GM11168 (cell line): ENCODE results near the gene SRPK2.

Experiments used
- in situ Hi-C: fragments of 300-500 bp; cut with MboI; formaldehyde crosslinking; loops from one replicate; pipeline ENCODE4 v1.12.0; 2022; ENCODE audit warnings: low sequenced_read_pairs; ENCODE audit not compliant: unreplicated experiment

Gene SRPK2

GRCh38 chr7:105118612-105119600 is 269.8 kb downstream of the SRPK2 start:
- in situ Hi-C loops, result no loop called here

- in situ Hi-C loops, result no loop called here
Observed at GRCh38 chr7:105112440-105113418, 276.0 kb downstream of the SRPK2 start.

- in situ Hi-C loops, result no loop called here
Observed at GRCh38 chr7:105107458-105107857, 281.3 kb downstream of the SRPK2 start.

- in situ Hi-C loops, result no loop called here
Observed at GRCh38 chr7:105106473-105106872, 282.2 kb downstream of the SRPK2 start.

GRCh38 chr7:105105579-105105978 is 283.1 kb downstream of the SRPK2 start:
- in situ Hi-C loops, result no loop called here

GRCh38 chr7:105102557-105103352 is 286.0 kb downstream of the SRPK2 start:
- in situ Hi-C loops, result no loop called here

GRCh38 chr7:105101864-105102263 is 286.9 kb downstream of the SRPK2 start:
- in situ Hi-C loops, result no loop called here

- in situ Hi-C loops, result no loop called here
Observed at GRCh38 chr7:105098863-105099515, 289.7 kb downstream of the SRPK2 start.

- in situ Hi-C loops, result no loop called here
Observed at GRCh38 chr7:105097619-105098018, 291.1 kb downstream of the SRPK2 start.

- in situ Hi-C loops, result no loop called here
Observed at GRCh38 chr7:105096306-105096705, 292.4 kb downstream of the SRPK2 start.

- in situ Hi-C loops, result no loop called here
Observed at GRCh38 chr7:105094966-105095365, 293.8 kb downstream of the SRPK2 start.

- in situ Hi-C loops, result no loop called here
Observed at GRCh38 chr7:105088456-105088855, 300.3 kb downstream of the SRPK2 start.

- in situ Hi-C loops, result no loop called here
Observed at GRCh38 chr7:105087981-105088380, 300.7 kb downstream of the SRPK2 start.

- in situ Hi-C loops, result no loop called here
Observed at GRCh38 chr7:105086850-105087249, 301.9 kb downstream of the SRPK2 start.

- in situ Hi-C loops, result no loop called here
Observed at GRCh38 chr7:105084581-105084980, 304.1 kb downstream of the SRPK2 start.

- in situ Hi-C loops, result no loop called here
Observed at GRCh38 chr7:105079348-105079747, 309.4 kb downstream of the SRPK2 start.

GRCh38 chr7:105073143-105073542 is 315.6 kb downstream of the SRPK2 start:
- in situ Hi-C loops, result no loop called here

- in situ Hi-C loops, result no loop called here
Observed at GRCh38 chr7:105068886-105069285, 319.8 kb downstream of the SRPK2 start.

GRCh38 chr7:105067691-105068090 is 321.0 kb downstream of the SRPK2 start:
- in situ Hi-C loops, result no loop called here
